IMR-90 (cell line): ENCODE results near the gene FOXO1. TPM values are rescaled to one million over a fixed set of nuclear protein-coding genes. Genes with fewer than 3 reads are reported as not detected.

Experiments
- ATAC-seq: fragments of 200-7000 bp; cut with Tn5 transposase; 2 replicates; pipeline ENCODE4 v1.9.1; 2020; ENCODE audit warnings: low read depth, mild to moderate bottlenecking, moderate library complexity
- BruUV-seq: library from RNA; stranded (reverse); fragments of 400-500 nt; replicated peaks from 2 replicates; lab custom pipeline; 2021; lab: Mats Ljungman, UMichigan
- CTCF ChIA-PET: fragments of 300-600 bp; formaldehyde crosslinking; extraction: SDS; loops from one replicate; lab custom pipeline; 2021; ENCODE audit warnings: antibody characterized with exemption; lab: Yijun Ruan, JAX
- POLR2A ChIA-PET: fragments of 300-600 bp; sonication (Branson Sonifier 250); formaldehyde crosslinking; loops from one replicate; lab custom pipeline; 2022; ENCODE audit warnings: antibody characterized with exemption; ENCODE audit not compliant: unreplicated experiment; lab: Charles Lee
- DNase-seq: peaks from one replicate; pipeline ENCODE4 v3.0.0; 2013
- H2AFZ ChIP-seq: replicated peaks from 2 replicates; pipeline ENCODE3; 2013; ENCODE audit warnings: low read length, mild to moderate bottlenecking; ENCODE audit not compliant: poor library complexity
- H2AK5ac ChIP-seq: 2 replicates; pipeline ENCODE4 v1.6.1; 2013; ENCODE audit warnings: low read depth, low read length, inconsistent platforms
- H2AK9ac ChIP-seq: replicated peaks from 2 replicates; pipeline ENCODE3; 2013; ENCODE audit warnings: mild to moderate bottlenecking, low read depth, low read length, moderate library complexity; ENCODE audit not compliant: poor library complexity
- H2BK120ac ChIP-seq: 2 replicates; pipeline ENCODE4 v1.6.1; 2013; ENCODE audit warnings: low read depth, low read length, inconsistent platforms
- H2BK15ac ChIP-seq: 3 replicates; pipeline ENCODE4 v1.6.1; 2013; ENCODE audit warnings: low read depth, low read length, inconsistent platforms
- H2BK20ac ChIP-seq: 2 replicates; pipeline ENCODE4 v1.6.1; 2013; ENCODE audit warnings: low read depth, mild to moderate bottlenecking, inconsistent platforms, low read length, moderate library complexity
- H2BK5ac ChIP-seq: 2 replicates; pipeline ENCODE4 v1.6.1; 2013; ENCODE audit warnings: mild to moderate bottlenecking, low read depth, low read length, inconsistent platforms; ENCODE audit not compliant: poor library complexity, severe bottlenecking
- H3K14ac ChIP-seq: replicated peaks from 2 replicates; pipeline ENCODE4 v1.6.1; 2013; ENCODE audit warnings: low read depth, low read length, inconsistent platforms
- H3K18ac ChIP-seq: 2 replicates; pipeline ENCODE4 v1.6.1; 2013; ENCODE audit warnings: low read depth, low read length, control low read depth
- H3K23ac ChIP-seq: 2 replicates; pipeline ENCODE4 v1.6.1; 2013; ENCODE audit warnings: low read depth, low read length, inconsistent platforms
- H3K27ac ChIP-seq: 2 replicates; pipeline ENCODE4 v1.5.1; 2013; ENCODE audit warnings: mild to moderate bottlenecking, control low read depth, low read length; ENCODE audit not compliant: insufficient read depth
- H3K27me3 ChIP-seq: 2 replicates; pipeline ENCODE4 v1.6.1; 2013; ENCODE audit warnings: low read length; ENCODE audit not compliant: control insufficient read depth, insufficient read depth
- H3K36me3 ChIP-seq: 2 replicates; pipeline ENCODE4 v1.6.1; 2013; ENCODE audit warnings: low read length, mixed read lengths; ENCODE audit not compliant: control insufficient read depth, insufficient read depth
- H3K4ac ChIP-seq: 2 replicates; pipeline ENCODE4 v1.6.1; 2013; ENCODE audit warnings: low read depth, low read length, inconsistent platforms
- H3K4me1 ChIP-seq: 2 replicates; pipeline ENCODE4 v1.6.1; 2013; ENCODE audit warnings: low read length, mixed read lengths; ENCODE audit not compliant: control insufficient read depth, insufficient read depth
- H3K4me2 ChIP-seq: 2 replicates; pipeline ENCODE4 v1.6.1; 2013; ENCODE audit warnings: low read depth, mild to moderate bottlenecking, control low read depth, low read length, moderate library complexity
- H3K4me3 ChIP-seq: 2 replicates; pipeline ENCODE4 v1.5.1; 2013; ENCODE audit warnings: low read depth, mild to moderate bottlenecking, control low read depth, low read length, moderate library complexity; ENCODE audit not compliant: insufficient read depth
- H3K56ac ChIP-seq: 2 replicates; pipeline ENCODE4 v1.6.1; 2013; ENCODE audit warnings: low read length, inconsistent platforms; ENCODE audit not compliant: insufficient read depth; ENCODE audit errors: extremely low read depth
- H3K79me1 ChIP-seq, 2 experiments: 2 replicates each; pipeline ENCODE4 v1.6.1; 2013; ENCODE audit warnings: low read length in 2 of 2, inconsistent platforms in 1 of 2, low read depth in 1 of 2
- H3K9ac ChIP-seq: 2 replicates; pipeline ENCODE4 v1.6.1; 2013; ENCODE audit warnings: low read depth, low read length, control low read depth
- H3K9me1 ChIP-seq: 2 replicates; pipeline ENCODE4 v1.6.1; 2013; ENCODE audit warnings: low read length, inconsistent platforms; ENCODE audit not compliant: insufficient read depth
- H3K9me3 ChIP-seq: 2 replicates; pipeline ENCODE4 v1.6.1; 2013; ENCODE audit warnings: low read length; ENCODE audit not compliant: control insufficient read depth, insufficient read depth
- H4K20me1 ChIP-seq: 2 replicates; pipeline ENCODE4 v1.6.1; 2013; ENCODE audit warnings: low read length, inconsistent platforms; ENCODE audit not compliant: insufficient read depth
- H4K5ac ChIP-seq: 2 replicates; pipeline ENCODE4 v1.6.1; 2013; ENCODE audit warnings: mild to moderate bottlenecking, low read depth, low read length, control low read depth
- H4K8ac ChIP-seq, 2 experiments: 2 replicates each; pipeline ENCODE4 v1.6.1; 2013; ENCODE audit warnings: low read depth in 2 of 2, low read length in 2 of 2, control low read depth in 1 of 2, inconsistent platforms in 1 of 2
- H4K91ac ChIP-seq: 2 replicates; pipeline ENCODE4 v1.6.1; 2013; ENCODE audit warnings: low read depth, low read length, inconsistent platforms; ENCODE audit not compliant: insufficient read depth
- BHLHE40 ChIP-seq: fragments of 150-350 bp; IDR thresholded peaks from 2 replicates; pipeline ENCODE4 v1.6.1; 2016; ENCODE audit warnings: mild to moderate bottlenecking, low read depth, low read length
- CEBPB ChIP-seq: IDR thresholded peaks from 2 replicates; pipeline ENCODE4 v1.6.1; 2012; ENCODE audit warnings: low read depth, low read length, improper control_type of control experiment
- CHD1 ChIP-seq: IDR thresholded peaks from 2 replicates; pipeline ENCODE4 v1.6.1; 2012; ENCODE audit warnings: low read depth, low read length, improper control_type of control experiment
- ELK1 ChIP-seq: fragments of 150-350 bp; IDR thresholded peaks from 2 replicates; pipeline ENCODE4 v1.6.1; 2016; ENCODE audit warnings: low read depth, mild to moderate bottlenecking, low read length, moderate library complexity, borderline replicate concordance
- FOS ChIP-seq: fragments of 150-350 bp; IDR thresholded peaks from 2 replicates; pipeline ENCODE4 v1.6.1; 2016; ENCODE audit warnings: low read depth, low read length
- MAFK ChIP-seq: IDR thresholded peaks from 2 replicates; pipeline ENCODE4 v1.6.1; 2012; ENCODE audit warnings: low read depth, low read length, improper control_type of control experiment
- MAZ ChIP-seq: IDR thresholded peaks from 2 replicates; pipeline ENCODE4 v1.6.1; 2012; ENCODE audit warnings: low read depth, mild to moderate bottlenecking, low read length, improper control_type of control experiment, moderate library complexity, borderline replicate concordance
- MXI1 ChIP-seq: IDR thresholded peaks from 2 replicates; pipeline ENCODE4 v1.6.1; 2012; ENCODE audit warnings: low read depth, mild to moderate bottlenecking, low read length, moderate library complexity, borderline replicate concordance
- NFE2L2 ChIP-seq: fragments of 150-350 bp; IDR thresholded peaks from 2 replicates; pipeline ENCODE4 v1.6.1; 2016; ENCODE audit warnings: low read depth, mild to moderate bottlenecking, low read length
- POLR2A ChIP-seq: IDR thresholded peaks from 2 replicates; pipeline ENCODE4 v1.6.1; 2012; ENCODE audit warnings: mild to moderate bottlenecking, low read depth, low read length
- SMC3 ChIP-seq: fragments of 150-350 bp; IDR thresholded peaks from 2 replicates; pipeline ENCODE4 v1.6.1; 2016; ENCODE audit warnings: low read depth, mild to moderate bottlenecking, antibody characterized with exemption, low read length, moderate library complexity
- WGBS, 2 experiments: methylation state at CpG; one replicate each; pipeline versions ENCODE4 v1.1.5 to v1.1.7; 2013; ENCODE audit warnings: missing lambda C conversion rate in 2 of 2; ENCODE audit not compliant: insufficient read length in 1 of 2; ENCODE audit errors: extremely low coverage in 2 of 2; 5-methylcytosine and 5-hydroxymethylcytosine counted together
- dilution Hi-C: fragments of 300-500 bp; cut with HindIII; formaldehyde crosslinking; loops from one replicate; pipeline ENCODE4 v1.14.3; 2018; ENCODE audit warnings: low sequenced_read_pairs; ENCODE audit not compliant: unreplicated experiment
- in situ Hi-C: fragments of 300-500 bp; cut with MboI; formaldehyde crosslinking; loops from 3 replicates; pipeline ENCODE4 v1.14.3; 2019; ENCODE audit warnings: low sequenced_read_pairs, inconsistent platforms, mixed read lengths
- intact Hi-C: fragments of 100-400 bp; cut with micrococcal nuclease; formaldehyde crosslinking; loops from 2 replicates; pipeline ENCODE4 v1.10.0; 2022
- polyA plus RNA-seq, 3 experiments: library from polyadenylated mRNA; depleted of rRNA; stranded (reverse); fragments of >200 nt; gene quantifications; 2 replicates each; pipeline ENCODE4 v1.2.3, GENCODE V29; 2012; ENCODE audit warnings: low replicate concordance in 1 of 3
- total RNA-seq: library from RNA; depleted of rRNA; stranded (reverse); fragments of >200 nt; gene quantifications from 2 replicates; pipeline ENCODE4 v1.2.3, GENCODE V29; 2012
- TF ChIP-seq, protein P1 (sequence below): conservative IDR thresholded peaks from 2 replicates; pipeline ENCODE4 v1.5.1; 2012; ENCODE audit warnings: mild to moderate bottlenecking, low read depth, low read length, improper control_type of control experiment
- TF ChIP-seq, protein P2 (sequence below): fragments of 150-350 bp; IDR thresholded peaks from 2 replicates; pipeline ENCODE4 v1.6.1; 2017; ENCODE audit warnings: mild to moderate bottlenecking, antibody characterized with exemption, low read length, low read depth

FOXO1 gene
- total and polyA plus RNA-seq, 2 of the 4 experiments (the other 2 are of a cell fraction): 0.12 to 0.18 TPM

- H4K5ac ChIP-seq: no peak overlapping the region
- POLR2A ChIA-PET: no interaction called here
- H3K4me2 ChIP-seq: no peak overlapping the region
- no peak overlapping the region for H3K4me3 ChIP-seq
- H3K9me3 ChIP-seq: no peaks in the 10 kb centered on the region
- H4K8ac ChIP-seq: no peak overlapping the region
- no peak overlapping the region for H2BK20ac ChIP-seq
- H3K23ac ChIP-seq: no peak overlapping the region
- no peaks in the 10 kb centered on the region for H3K9me1 ChIP-seq
- no peaks in the 10 kb centered on the region for H3K27me3 ChIP-seq
- WGBS, 2 experiments: no CpG with 5 or more reads among the region's 8 CpGs
- no peak overlapping the region for H3K56ac ChIP-seq
- no peak for DNase-seq
- H3K4ac ChIP-seq: no peak overlapping the region
- H4K91ac ChIP-seq: no peak overlapping the region
- in situ Hi-C loops: no loop called here
- no peak overlapping the region for H2AK5ac ChIP-seq
- H3K36me3 ChIP-seq: no peaks in the 10 kb centered on the region
- no peak overlapping the region for H2BK5ac ChIP-seq
- H2BK15ac ChIP-seq: no peak overlapping the region
- no TSS peak for BruUV-seq
- no peak for TF ChIP-seq ELK1
- no peak for TF ChIP-seq MAFK
- TF ChIP-seq SMC3: no peak
- TF ChIP-seq MXI1: no peak
- TF ChIP-seq, protein P1, sequence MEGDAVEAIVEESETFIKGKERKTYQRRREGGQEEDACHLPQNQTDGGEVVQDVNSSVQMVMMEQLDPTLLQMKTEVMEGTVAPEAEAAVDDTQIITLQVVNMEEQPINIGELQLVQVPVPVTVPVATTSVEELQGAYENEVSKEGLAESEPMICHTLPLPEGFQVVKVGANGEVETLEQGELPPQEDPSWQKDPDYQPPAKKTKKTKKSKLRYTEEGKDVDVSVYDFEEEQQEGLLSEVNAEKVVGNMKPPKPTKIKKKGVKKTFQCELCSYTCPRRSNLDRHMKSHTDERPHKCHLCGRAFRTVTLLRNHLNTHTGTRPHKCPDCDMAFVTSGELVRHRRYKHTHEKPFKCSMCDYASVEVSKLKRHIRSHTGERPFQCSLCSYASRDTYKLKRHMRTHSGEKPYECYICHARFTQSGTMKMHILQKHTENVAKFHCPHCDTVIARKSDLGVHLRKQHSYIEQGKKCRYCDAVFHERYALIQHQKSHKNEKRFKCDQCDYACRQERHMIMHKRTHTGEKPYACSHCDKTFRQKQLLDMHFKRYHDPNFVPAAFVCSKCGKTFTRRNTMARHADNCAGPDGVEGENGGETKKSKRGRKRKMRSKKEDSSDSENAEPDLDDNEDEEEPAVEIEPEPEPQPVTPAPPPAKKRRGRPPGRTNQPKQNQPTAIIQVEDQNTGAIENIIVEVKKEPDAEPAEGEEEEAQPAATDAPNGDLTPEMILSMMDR: no peak
- TF ChIP-seq FOS: no peak
- no peak for TF ChIP-seq POLR2A
- no peak for TF ChIP-seq MAZ
- TF ChIP-seq CHD1: no peak
- TF ChIP-seq BHLHE40: no peak
- TF ChIP-seq NFE2L2: no peak
- TF ChIP-seq, protein P2, sequence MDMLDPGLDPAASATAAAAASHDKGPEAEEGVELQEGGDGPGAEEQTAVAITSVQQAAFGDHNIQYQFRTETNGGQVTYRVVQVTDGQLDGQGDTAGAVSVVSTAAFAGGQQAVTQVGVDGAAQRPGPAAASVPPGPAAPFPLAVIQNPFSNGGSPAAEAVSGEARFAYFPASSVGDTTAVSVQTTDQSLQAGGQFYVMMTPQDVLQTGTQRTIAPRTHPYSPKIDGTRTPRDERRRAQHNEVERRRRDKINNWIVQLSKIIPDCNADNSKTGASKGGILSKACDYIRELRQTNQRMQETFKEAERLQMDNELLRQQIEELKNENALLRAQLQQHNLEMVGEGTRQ: no peak
- no peak for TF ChIP-seq CEBPB
- intact Hi-C loops: no loop called here
- no peaks in the 10 kb centered on the region for H3K4me1 ChIP-seq
- dilution Hi-C loops: no loop called here
- ATAC-seq: no peak
- H3K79me1 ChIP-seq: no peaks in the 10 kb centered on the region
- no peak overlapping the region for H2BK120ac ChIP-seq
- H3K9ac ChIP-seq: no peak overlapping the region
- H3K27ac ChIP-seq: no peak overlapping the region
- H3K14ac ChIP-seq: no peak overlapping the region
- CTCF ChIA-PET: interaction anchor here (0.6 kb wide), 1 partner anchor 67 kb away, joined by 3 read pairs; no protein-coding TSS in a partner anchor
- H3K18ac ChIP-seq: no peak overlapping the region
- H4K20me1 ChIP-seq: no peaks in the 10 kb centered on the region
- H2AK9ac ChIP-seq: no peak overlapping the region
- H2AFZ ChIP-seq: no peak overlapping the region
Measured at GRCh38 chr13:40590112-40590862, 76.2 kb downstream of the FOXO1 start.
